Esophagus muscularis mucosa (tissue), 3 donors: ENCODE measurements around the gene LRRC27.

ENCODE experiments used
- POLR2AphosphoS5 ChIP-seq, 2 donors: sonication (generic); formaldehyde crosslinking; IDR thresholded peaks; one replicate each; pipeline ENCODE4 v1.6.1; 2017; ENCODE audit warnings: antibody characterized with exemption in 2 of 2
- TF ChIP-seq, protein P1 (sequence below), 3 experiments: fragments of 200-600 bp in 2 of 3; fragments of 450-650 bp in 1 of 3; sonication (generic) in 2 of 3; IDR thresholded peaks; one replicate each; pipeline ENCODE4 v1.5.1; 2017 to 2019; ENCODE audit warnings: antibody characterized with exemption in 3 of 3, mild to moderate bottlenecking in 2 of 3, moderate library complexity in 1 of 3

DNA sequence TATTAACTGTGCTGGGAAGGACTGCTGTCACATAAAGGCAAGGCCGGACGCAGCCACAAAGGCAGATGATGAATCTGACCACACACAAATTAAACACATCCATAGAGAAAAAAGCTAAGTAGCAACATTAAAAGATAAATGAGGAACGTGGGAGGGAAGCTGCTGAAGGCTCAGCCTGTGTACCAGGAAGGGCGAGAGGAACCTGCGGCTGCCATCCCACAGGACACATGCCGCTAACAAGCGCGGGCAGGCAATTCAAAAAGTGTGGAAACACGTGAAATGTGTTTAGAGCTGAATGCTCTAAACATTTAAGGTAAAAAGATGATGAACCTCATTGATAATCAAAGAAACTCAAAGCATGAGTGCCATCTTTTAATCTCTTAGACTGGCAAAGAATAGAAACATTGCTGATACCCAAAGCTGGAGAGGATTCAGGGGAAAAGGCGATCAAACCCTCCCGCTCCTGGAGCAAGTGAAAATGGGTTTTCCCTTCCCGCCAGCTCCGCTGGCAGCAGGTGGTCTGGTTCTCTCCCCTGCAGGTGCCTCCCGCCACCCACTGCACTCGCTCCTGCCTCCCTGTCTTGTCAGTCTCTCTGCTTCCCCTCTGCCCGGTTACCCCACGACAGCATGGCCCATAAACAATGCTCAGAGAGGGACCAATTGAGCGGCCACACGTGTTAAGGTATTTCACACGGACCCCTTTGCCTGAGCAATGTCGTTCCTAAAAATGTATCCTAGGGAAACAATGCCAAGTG, 28.5 kb upstream of the LRRC27 start:
- TF ChIP-seq, protein P1, sequence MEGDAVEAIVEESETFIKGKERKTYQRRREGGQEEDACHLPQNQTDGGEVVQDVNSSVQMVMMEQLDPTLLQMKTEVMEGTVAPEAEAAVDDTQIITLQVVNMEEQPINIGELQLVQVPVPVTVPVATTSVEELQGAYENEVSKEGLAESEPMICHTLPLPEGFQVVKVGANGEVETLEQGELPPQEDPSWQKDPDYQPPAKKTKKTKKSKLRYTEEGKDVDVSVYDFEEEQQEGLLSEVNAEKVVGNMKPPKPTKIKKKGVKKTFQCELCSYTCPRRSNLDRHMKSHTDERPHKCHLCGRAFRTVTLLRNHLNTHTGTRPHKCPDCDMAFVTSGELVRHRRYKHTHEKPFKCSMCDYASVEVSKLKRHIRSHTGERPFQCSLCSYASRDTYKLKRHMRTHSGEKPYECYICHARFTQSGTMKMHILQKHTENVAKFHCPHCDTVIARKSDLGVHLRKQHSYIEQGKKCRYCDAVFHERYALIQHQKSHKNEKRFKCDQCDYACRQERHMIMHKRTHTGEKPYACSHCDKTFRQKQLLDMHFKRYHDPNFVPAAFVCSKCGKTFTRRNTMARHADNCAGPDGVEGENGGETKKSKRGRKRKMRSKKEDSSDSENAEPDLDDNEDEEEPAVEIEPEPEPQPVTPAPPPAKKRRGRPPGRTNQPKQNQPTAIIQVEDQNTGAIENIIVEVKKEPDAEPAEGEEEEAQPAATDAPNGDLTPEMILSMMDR (IDR thresholded peaks at IDR 0.05), result no peak
- no peak for TF ChIP-seq POLR2AphosphoS5 (IDR thresholded peaks at IDR 0.05)
